LoVo (cell line): ENCODE results near the gene SOAT2.
"Not testable (repeated sequence)": the region's sequence is repeated elsewhere in the genome, so short reads cannot be mapped to it uniquely, and the experiment has no call there.

Experiments
- DNase-seq: peaks from one replicate; pipeline ENCODE4 v3.0.0-alpha.2; 2016; ENCODE audit warnings: low spot score

SOAT2 gene

GRCh38 chr12:53101931-53102781 is 1.1 kb upstream of the SOAT2 start:
- DNase-seq = no peak

- DNase-seq = no peak
Observed at GRCh38 chr12:53103860-53104305, 597 bp downstream of the SOAT2 start.

GRCh38 chr12:53105256-53105655 is 2.0 kb downstream of the SOAT2 start:
- no peak for DNase-seq

GRCh38 chr12:53105712-53106439 is 2.6 kb downstream of the SOAT2 start:
- no peak for DNase-seq

GRCh38 chr12:53107122-53107521 is 3.8 kb downstream of the SOAT2 start:
- no peak for DNase-seq

GRCh38 chr12:53112431-53112830 is 9.1 kb downstream of the SOAT2 start:
- not testable (repeated sequence) for DNase-seq

GRCh38 chr12:53113136-53113705 is 9.9 kb downstream of the SOAT2 start:
- no peak for DNase-seq

GRCh38 chr12:53113951-53114350 is 10.7 kb downstream of the SOAT2 start:
- DNase-seq = no peak

- DNase-seq = no peak
Observed at GRCh38 chr12:53115112-53115890, 12.0 kb downstream of the SOAT2 start.

- DNase-seq = no peak
Observed at GRCh38 chr12:53115891-53116648, 12.8 kb downstream of the SOAT2 start.

GRCh38 chr12:53118751-53119300 is 15.5 kb downstream of the SOAT2 start:
- DNase-seq = no peak

GRCh38 chr12:53120685-53121525 is 17.6 kb downstream of the SOAT2 start:
- DNase-seq = no peak

GRCh38 chr12:53122961-53123468 is 19.7 kb downstream of the SOAT2 start:
- DNase-seq = no peak

- DNase-seq = no peak
Observed at GRCh38 chr12:53123578-53124351, 20.5 kb downstream of the SOAT2 start.

- no peak for DNase-seq
Observed at GRCh38 chr12:53124352-53124723, 21.1 kb downstream of the SOAT2 start.

- DNase-seq = no peak
Observed at GRCh38 chr12:53127169-53127568, 23.9 kb downstream of the SOAT2 start.

GRCh38 chr12:53128780-53129569 is 25.7 kb downstream of the SOAT2 start:
- DNase-seq = no peak

- DNase-seq = no peak
Observed at GRCh38 chr12:53131844-53132243, 28.6 kb downstream of the SOAT2 start.
